ENCODE results near the gene SHB. TPM values are rescaled to one million over a fixed set of nuclear protein-coding genes. Genes with fewer than 3 reads are reported as not detected.

SHB gene
- total RNA-seq, 2 experiments from 2014 or later = 1.1 to 1.2 TPM

DNA sequence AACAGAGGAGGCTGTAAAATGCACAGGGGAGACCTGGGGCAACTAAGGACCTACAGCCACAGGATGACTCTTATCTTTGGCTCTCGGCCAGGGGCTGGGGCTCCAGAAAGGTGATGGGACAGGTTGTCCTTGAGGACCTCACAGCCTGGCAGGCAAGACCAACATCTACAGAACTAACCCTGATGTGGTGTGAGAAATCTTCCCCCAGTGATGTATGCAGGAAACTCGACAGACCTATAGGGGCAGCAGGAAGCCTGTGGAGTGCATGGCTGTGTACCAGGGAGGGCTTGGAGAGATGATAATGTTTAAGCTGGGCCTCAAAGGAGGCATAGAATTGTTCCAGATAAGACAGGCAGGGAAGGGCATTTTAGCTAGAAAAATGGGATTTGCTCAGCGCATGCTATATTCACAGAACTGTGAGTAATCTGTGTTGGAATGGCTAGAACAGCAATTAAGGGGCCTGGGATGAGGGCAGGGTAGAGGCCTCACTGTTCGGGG, 96.6 kb downstream of the SHB start:
- H3K36me3 ChIP-seq (ENCODE audit: insufficient read depth, low read length) = no peaks in the 10 kb centered on the region
- DNase-seq (no peak), ATAC-seq (ENCODE audit: poor library complexity) (no peak)
- Mint-ChIP-seq H3K9me3 (no peaks in the 10 kb centered on the region), H3K36me3 (ENCODE audit: low read depth) (no peaks in the 10 kb centered on the region), H3K27ac (no peak overlapping the region), H3K4me3 (no peak overlapping the region), H3K27me3 (no peaks in the 10 kb centered on the region), H3K4me1 (ENCODE audit: low read depth) (no peaks in the 10 kb centered on the region)
- no peak overlapping the region for H3K4me3 ChIP-seq (ENCODE audit: low read length)
- no peaks in the 10 kb centered on the region for H3K4me1 ChIP-seq (ENCODE audit: insufficient read depth, low read length)
- POLR2A ChIA-PET = no interaction called here
- CTCF ChIA-PET = no interaction called here
- no peak overlapping the region for H3K27ac ChIP-seq (ENCODE audit: low read depth in 1 of 2, low read length in 2 of 2)
- H3K27me3 ChIP-seq (ENCODE audit: control insufficient read depth in 1 of 2, insufficient read depth in 2 of 2, low read length in 2 of 2) = no peaks in the 10 kb centered on the region
- TF ChIP-seq, protein P1, sequence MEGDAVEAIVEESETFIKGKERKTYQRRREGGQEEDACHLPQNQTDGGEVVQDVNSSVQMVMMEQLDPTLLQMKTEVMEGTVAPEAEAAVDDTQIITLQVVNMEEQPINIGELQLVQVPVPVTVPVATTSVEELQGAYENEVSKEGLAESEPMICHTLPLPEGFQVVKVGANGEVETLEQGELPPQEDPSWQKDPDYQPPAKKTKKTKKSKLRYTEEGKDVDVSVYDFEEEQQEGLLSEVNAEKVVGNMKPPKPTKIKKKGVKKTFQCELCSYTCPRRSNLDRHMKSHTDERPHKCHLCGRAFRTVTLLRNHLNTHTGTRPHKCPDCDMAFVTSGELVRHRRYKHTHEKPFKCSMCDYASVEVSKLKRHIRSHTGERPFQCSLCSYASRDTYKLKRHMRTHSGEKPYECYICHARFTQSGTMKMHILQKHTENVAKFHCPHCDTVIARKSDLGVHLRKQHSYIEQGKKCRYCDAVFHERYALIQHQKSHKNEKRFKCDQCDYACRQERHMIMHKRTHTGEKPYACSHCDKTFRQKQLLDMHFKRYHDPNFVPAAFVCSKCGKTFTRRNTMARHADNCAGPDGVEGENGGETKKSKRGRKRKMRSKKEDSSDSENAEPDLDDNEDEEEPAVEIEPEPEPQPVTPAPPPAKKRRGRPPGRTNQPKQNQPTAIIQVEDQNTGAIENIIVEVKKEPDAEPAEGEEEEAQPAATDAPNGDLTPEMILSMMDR (IDR thresholded peaks at IDR 0.05) = no peak
- intact Hi-C loops (cut with DNase I, micrococcal nuclease) = no loop called here
- H3K9me3 ChIP-seq (ENCODE audit: control insufficient read depth in 1 of 2, insufficient read depth in 1 of 2, low read length in 2 of 2) = no peaks in the 10 kb centered on the region

DNA sequence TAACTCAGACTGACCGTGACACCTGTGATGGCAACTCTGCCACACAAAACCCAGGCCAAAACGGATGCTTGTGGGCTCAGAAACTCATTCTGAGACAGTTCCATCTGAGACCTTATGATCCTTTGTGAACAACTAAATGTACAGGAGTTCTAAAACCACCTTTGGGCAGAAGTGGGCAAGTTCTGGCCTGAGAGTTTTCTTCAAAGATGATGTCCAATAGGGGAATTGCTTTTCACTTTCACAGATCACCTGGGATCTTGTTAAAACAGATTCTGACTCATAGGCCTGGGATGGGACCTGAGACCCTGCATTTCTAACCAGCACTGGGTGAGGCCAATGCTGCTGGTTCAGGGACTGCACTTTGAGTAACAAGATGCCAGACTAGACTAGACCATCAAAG, 97.3 kb downstream of the SHB start:
- H3K9me3 Mint-ChIP-seq = no peaks in the 10 kb centered on the region
- H3K27me3 Mint-ChIP-seq = no peaks in the 10 kb centered on the region
- no peaks in the 10 kb centered on the region for H3K36me3 ChIP-seq (ENCODE audit: insufficient read depth, low read length)
- DNase-seq (no peak), ATAC-seq (ENCODE audit: poor library complexity) (no peak)
- no peak overlapping the region for H3K4me3 Mint-ChIP-seq
- no peak overlapping the region for H3K27ac Mint-ChIP-seq
- intact Hi-C loops (cut with DNase I, micrococcal nuclease) = no loop called here
- TF ChIP-seq, protein P1 (IDR thresholded peaks at IDR 0.05) = no peak
- no peaks in the 10 kb centered on the region for H3K9me3 ChIP-seq (ENCODE audit: control insufficient read depth in 1 of 2, insufficient read depth in 1 of 2, low read length in 2 of 2)
- no peak overlapping the region for H3K4me3 ChIP-seq (ENCODE audit: low read length)
- no peaks in the 10 kb centered on the region for H3K4me1 Mint-ChIP-seq (ENCODE audit: low read depth)
- H3K27ac ChIP-seq (ENCODE audit: low read depth in 1 of 2, low read length in 2 of 2) = no peak overlapping the region
- no peaks in the 10 kb centered on the region for H3K4me1 ChIP-seq (ENCODE audit: insufficient read depth, low read length)
- H3K27me3 ChIP-seq (ENCODE audit: control insufficient read depth in 1 of 2, insufficient read depth in 2 of 2, low read length in 2 of 2) = no peaks in the 10 kb centered on the region
- POLR2A ChIA-PET = no interaction called here
- CTCF ChIA-PET = no interaction called here
- no peaks in the 10 kb centered on the region for H3K36me3 Mint-ChIP-seq (ENCODE audit: low read depth)

DNA sequence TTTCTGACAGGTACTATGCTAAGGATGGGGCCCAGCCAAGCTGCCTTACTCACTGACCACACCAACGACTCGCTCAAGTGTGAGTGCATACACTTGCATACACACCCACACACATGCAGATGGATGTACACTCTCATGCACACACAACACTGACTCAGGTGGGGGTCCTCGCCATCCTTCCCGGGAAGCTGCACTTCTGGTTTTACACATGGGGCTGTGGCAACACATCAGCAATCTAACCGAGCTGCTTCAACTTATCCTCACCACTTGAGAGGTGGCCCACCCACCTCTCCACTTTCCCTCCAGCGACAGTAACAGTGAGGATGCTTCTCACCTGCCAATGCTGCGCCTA, 97.9 kb downstream of the SHB start:
- Mint-ChIP-seq H3K9me3 (no peaks in the 10 kb centered on the region), H3K4me1 (ENCODE audit: low read depth) (no peaks in the 10 kb centered on the region), H3K36me3 (ENCODE audit: low read depth) (no peaks in the 10 kb centered on the region), H3K4me3 (no peak overlapping the region), H3K27ac (no peak overlapping the region), H3K27me3 (no peaks in the 10 kb centered on the region)
- TF ChIP-seq, protein P1 (IDR thresholded peaks at IDR 0.05) = no peak
- no peaks in the 10 kb centered on the region for H3K9me3 ChIP-seq (ENCODE audit: control insufficient read depth in 1 of 2, insufficient read depth in 1 of 2, low read length in 2 of 2)
- ChIA-PET POLR2A (no interaction called here), CTCF (no interaction called here)
- no peak overlapping the region for H3K27ac ChIP-seq (ENCODE audit: low read depth in 1 of 2, low read length in 2 of 2)
- H3K4me3 ChIP-seq (ENCODE audit: low read length) = no peak overlapping the region
- no peaks in the 10 kb centered on the region for H3K36me3 ChIP-seq (ENCODE audit: insufficient read depth, low read length)
- no peak for DNase-seq
- no peaks in the 10 kb centered on the region for H3K27me3 ChIP-seq (ENCODE audit: control insufficient read depth in 1 of 2, insufficient read depth in 2 of 2, low read length in 2 of 2)
- ATAC-seq (ENCODE audit: poor library complexity) = no peak
- H3K4me1 ChIP-seq (ENCODE audit: insufficient read depth, low read length) = no peaks in the 10 kb centered on the region
- intact Hi-C loops (cut with DNase I, micrococcal nuclease) = no loop called here
